ENCODE data around the gene NSD1. TPM values are rescaled to one million over a fixed set of nuclear protein-coding genes. Genes with fewer than 3 reads are reported as not detected.

The NSD1 gene
- total and polyA plus RNA-seq, 9 of the 15 experiments (the other 6 are each of a cell fraction or from before 2014, with no cell fraction given), result 3.8 to 51.0 (median 24.7) TPM

GRCh38 chr5:177307544-177308363 lies 174.2 kb downstream of the NSD1 start:
- Histone ChIP-seq H3K36me3 (ENCODE audit: control insufficient read depth, insufficient read depth, low read length) (peaks cover 34% of the 10 kb centered on the region), H4K20me1 (replicated peaks; ENCODE audit: control insufficient read depth, insufficient read depth, low read length) (no peaks in the 10 kb centered on the region; the same call in 1 of the 2 replicates), H3K9ac (ENCODE audit: insufficient read depth in 1 of 2, low read depth in 2 of 2, low read length in 2 of 2) (peak overlapping the region in 1 of 2 experiments; percentile 40; a peak in 2 of 4 replicates), H3K9me1 (ENCODE audit: control insufficient read depth, insufficient read depth, low read length) (no peaks in the 10 kb centered on the region), H3K27me3 (ENCODE audit: control insufficient read depth in 2 of 2, insufficient read depth in 2 of 2, low read length in 2 of 2) (no peaks in the 10 kb centered on the region), H3K9me3 (replicated peaks; ENCODE audit: control insufficient read depth, insufficient read depth, low read depth, low read length) (no peaks in the 10 kb centered on the region), H3K4me2 (ENCODE audit: insufficient read depth, low read length) (no peak overlapping the region), H3K4me3 (no peak overlapping the region), H2AFZ (ENCODE audit: low read depth, low read length) (no peak overlapping the region), H3K79me2 (ENCODE audit: control insufficient read depth, insufficient read depth, low read length) (peaks cover 47% of the 10 kb centered on the region), H3K27ac (ENCODE audit: extremely low read depth, low read depth, low read length) (no peak overlapping the region), H3K4me1 (replicated peaks in 1 of 2; ENCODE audit: control insufficient read depth in 2 of 2, insufficient read depth in 2 of 2, low read length in 2 of 2) (peaks cover 23 to 65% of the 10 kb centered on the region in 2 experiments)
- whole genome bisulfite sequencing (ENCODE audit: insufficient coverage, low coverage, missing lambda C conversion rate), result 90% methylated on average over 33 of the region's 43 CpGs
- ChIA-PET CTCF (ENCODE audit: low intra/inter-chr PET ratio) (no interaction called here), POLR2A (interaction anchor here (0.6 to 1.8 kb wide), 4 partner anchors 11 to 178 kb away, joined by 3 to 6 read pairs (median 3); no protein-coding TSS in a partner anchor)
- ATAC-seq (no peak), FAIRE-seq (no peak), DNase-seq (ENCODE audit: extremely low read depth in 1 of 4, low spot score in 3 of 4) (no peak)
- intact Hi-C loops (cut with micrococcal nuclease), result no loop called here
- BruUV-seq (replicated peaks), result no TSS peak
- TF ChIP-seq, protein P1, sequence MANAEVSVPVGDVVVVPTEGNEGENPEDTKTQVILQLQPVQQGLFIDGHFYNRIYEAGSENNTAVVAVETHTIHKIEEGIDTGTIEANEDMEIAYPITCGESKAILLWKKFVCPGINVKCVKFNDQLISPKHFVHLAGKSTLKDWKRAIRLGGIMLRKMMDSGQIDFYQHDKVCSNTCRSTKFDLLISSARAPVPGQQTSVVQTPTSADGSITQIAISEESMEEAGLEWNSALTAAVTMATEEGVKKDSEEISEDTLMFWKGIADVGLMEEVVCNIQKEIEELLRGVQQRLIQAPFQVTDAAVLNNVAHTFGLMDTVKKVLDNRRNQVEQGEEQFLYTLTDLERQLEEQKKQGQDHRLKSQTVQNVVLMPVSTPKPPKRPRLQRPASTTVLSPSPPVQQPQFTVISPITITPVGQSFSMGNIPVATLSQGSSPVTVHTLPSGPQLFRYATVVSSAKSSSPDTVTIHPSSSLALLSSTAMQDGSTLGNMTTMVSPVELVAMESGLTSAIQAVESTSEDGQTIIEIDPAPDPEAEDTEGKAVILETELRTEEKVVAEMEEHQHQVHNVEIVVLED (CRISPR knock-in tag; IDR thresholded peaks at IDR 0.05), result no peak
- TF ChIP-seq SMARCC2 (IDR thresholded peaks at IDR 0.05; ENCODE audit: low read depth) (no peak), SUPT5H (IDR thresholded peaks at IDR 0.05) (peak; percentile 45; the same call in 1 of the 2 replicates), ZHX1 (conservative IDR thresholded peaks at IDR 0.05; ENCODE audit: low read length) (no peak), SIRT6 (IDR thresholded peaks at IDR 0.05; ENCODE audit: low read depth, low read length) (peak; percentile 22), RBFOX2 (IDR thresholded peaks at IDR 0.05; ENCODE audit: low read depth, low read length) (peak; percentile 61), POLR2A (conservative IDR thresholded peaks at IDR 0.05) (peak; percentile 62), HMGN3 (IDR thresholded peaks at IDR 0.05; ENCODE audit: borderline replicate concordance, extremely low read depth, insufficient read length, low read depth, low read length) (no peak), RBM22 (IDR thresholded peaks at IDR 0.05; ENCODE audit: low read depth, low read length, poor library complexity, severe bottlenecking) (peak; percentile 87), POLR2G (IDR thresholded peaks at IDR 0.05; ENCODE audit: low read depth, low read length) (peak; percentile 77), KLF1 (tag; IDR thresholded peaks at IDR 0.05) (no peak), FIP1L1 (IDR thresholded peaks at IDR 0.05; ENCODE audit: low read depth, low read length, poor library complexity, severe bottlenecking) (peak; percentile 19), CBX1 (IDR thresholded peaks at IDR 0.05; ENCODE audit: low read depth) (0 out of 2 replicates have a peak, but pooled peaks have one; percentile 7), MYNN (IDR thresholded peaks at IDR 0.05) (peak; percentile 4; the same call in 1 of the 2 replicates), MYNN (CRISPR knock-in tag; IDR thresholded peaks at IDR 0.05) (no peak)
- TF ChIP-seq, protein P2, sequence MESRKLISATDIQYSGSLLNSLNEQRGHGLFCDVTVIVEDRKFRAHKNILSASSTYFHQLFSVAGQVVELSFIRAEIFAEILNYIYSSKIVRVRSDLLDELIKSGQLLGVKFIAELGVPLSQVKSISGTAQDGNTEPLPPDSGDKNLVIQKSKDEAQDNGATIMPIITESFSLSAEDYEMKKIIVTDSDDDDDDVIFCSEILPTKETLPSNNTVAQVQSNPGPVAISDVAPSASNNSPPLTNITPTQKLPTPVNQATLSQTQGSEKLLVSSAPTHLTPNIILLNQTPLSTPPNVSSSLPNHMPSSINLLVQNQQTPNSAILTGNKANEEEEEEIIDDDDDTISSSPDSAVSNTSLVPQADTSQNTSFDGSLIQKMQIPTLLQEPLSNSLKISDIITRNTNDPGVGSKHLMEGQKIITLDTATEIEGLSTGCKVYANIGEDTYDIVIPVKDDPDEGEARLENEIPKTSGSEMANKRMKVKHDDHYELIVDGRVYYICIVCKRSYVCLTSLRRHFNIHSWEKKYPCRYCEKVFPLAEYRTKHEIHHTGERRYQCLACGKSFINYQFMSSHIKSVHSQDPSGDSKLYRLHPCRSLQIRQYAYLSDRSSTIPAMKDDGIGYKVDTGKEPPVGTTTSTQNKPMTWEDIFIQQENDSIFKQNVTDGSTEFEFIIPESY (CRISPR knock-in tag; IDR thresholded peaks at IDR 0.05), result 0 out of 2 replicates have a peak, but pooled peaks have one; percentile 33
- in situ Hi-C loops (cut with MboI), result no loop called here

Measured in K562 (cell line).